ENCODE results near the gene EFCAB14. TPM values are rescaled to one million over a fixed set of nuclear protein-coding genes. Genes with fewer than 3 reads are reported as not detected.
A peak's percentile ranks its signal among the peaks of the same experiment; 100 is the strongest.

EFCAB14 gene
- total RNA-seq, 1 donor from 2014 or later: 64.6 TPM

- DNase-seq (ENCODE audit: extremely low spot score, unreplicated experiment): no peak
- Mint-ChIP-seq H3K9me3 (no peaks in the 10 kb centered on the region), H3K4me3 (no peak overlapping the region), H3K27me3 (no peaks in the 10 kb centered on the region), H3K27ac (peak overlapping the region; percentile 29), H3K36me3 (peaks cover 23% of the 10 kb centered on the region), H3K4me1 (ENCODE audit: unreplicated experiment) (peaks cover 18% of the 10 kb centered on the region)
- TF ChIP-seq CTCF (conservative IDR thresholded peaks at IDR 0.05): no peak
Measured at GRCh38 chr1:46687093-46687659, 31.7 kb downstream of the EFCAB14 start.

- peaks cover 12% of the 10 kb centered on the region for H3K4me1 Mint-ChIP-seq (ENCODE audit: unreplicated experiment)
- H3K27ac Mint-ChIP-seq: no peak overlapping the region
- no peak for DNase-seq (ENCODE audit: extremely low spot score, unreplicated experiment)
- no peaks in the 10 kb centered on the region for H3K27me3 Mint-ChIP-seq
- no peak for TF ChIP-seq CTCF (conservative IDR thresholded peaks at IDR 0.05)
- no peaks in the 10 kb centered on the region for H3K9me3 Mint-ChIP-seq
- H3K36me3 Mint-ChIP-seq: peaks cover 18% of the 10 kb centered on the region
- no peak overlapping the region for H3K4me3 Mint-ChIP-seq
Measured at GRCh38 chr1:46686255-46686654, 32.7 kb downstream of the EFCAB14 start.

GRCh38 chr1:46684670-46685069 lies 34.2 kb downstream of the EFCAB14 start:
- TF ChIP-seq CTCF (conservative IDR thresholded peaks at IDR 0.05): no peak

GRCh38 chr1:46682064-46682463 lies 36.9 kb downstream of the EFCAB14 start:
- no peak for DNase-seq (ENCODE audit: extremely low spot score, unreplicated experiment)
- no peak for TF ChIP-seq CTCF (conservative IDR thresholded peaks at IDR 0.05)
- no peaks in the 10 kb centered on the region for H3K27me3 Mint-ChIP-seq
- peaks cover 35% of the 10 kb centered on the region for H3K36me3 Mint-ChIP-seq
- peaks cover 3% of the 10 kb centered on the region for H3K4me1 Mint-ChIP-seq (ENCODE audit: unreplicated experiment)
- no peak overlapping the region for H3K4me3 Mint-ChIP-seq
- no peak overlapping the region for H3K27ac Mint-ChIP-seq
- H3K9me3 Mint-ChIP-seq: no peaks in the 10 kb centered on the region

More at GRCh38 chr1:46684670-46685069, 34.2 kb downstream of the EFCAB14 start:
- Mint-ChIP-seq H3K36me3 (peaks cover 26% of the 10 kb centered on the region), H3K27ac (no peak overlapping the region), H3K9me3 (no peaks in the 10 kb centered on the region), H3K4me3 (no peak overlapping the region), H3K27me3 (no peaks in the 10 kb centered on the region), H3K4me1 (ENCODE audit: unreplicated experiment) (peaks cover 12% of the 10 kb centered on the region)
- no peak for DNase-seq (ENCODE audit: extremely low spot score, unreplicated experiment)

- Mint-ChIP-seq H3K36me3 (peaks cover 38% of the 10 kb centered on the region), H3K9me3 (no peaks in the 10 kb centered on the region), H3K4me3 (no peak overlapping the region), H3K27ac (no peak overlapping the region), H3K4me1 (ENCODE audit: unreplicated experiment) (no peaks in the 10 kb centered on the region), H3K27me3 (no peaks in the 10 kb centered on the region)
- no peak for DNase-seq (ENCODE audit: extremely low spot score, unreplicated experiment)
- TF ChIP-seq CTCF (conservative IDR thresholded peaks at IDR 0.05): no peak
Measured at GRCh38 chr1:46681333-46682034, 37.4 kb downstream of the EFCAB14 start.

All from type B pancreatic cell (in vitro differentiated cells).